ENCODE measurements around the gene CRYZL1. TPM values are rescaled to one million over a fixed set of nuclear protein-coding genes. Genes with fewer than 3 reads are reported as not detected.
A peak's percentile ranks its signal among the peaks of the same experiment; 100 is the strongest.

The CRYZL1 gene
- total RNA-seq, 2 experiments from 2014 or later, result 28.6 to 30.5 TPM

DNA sequence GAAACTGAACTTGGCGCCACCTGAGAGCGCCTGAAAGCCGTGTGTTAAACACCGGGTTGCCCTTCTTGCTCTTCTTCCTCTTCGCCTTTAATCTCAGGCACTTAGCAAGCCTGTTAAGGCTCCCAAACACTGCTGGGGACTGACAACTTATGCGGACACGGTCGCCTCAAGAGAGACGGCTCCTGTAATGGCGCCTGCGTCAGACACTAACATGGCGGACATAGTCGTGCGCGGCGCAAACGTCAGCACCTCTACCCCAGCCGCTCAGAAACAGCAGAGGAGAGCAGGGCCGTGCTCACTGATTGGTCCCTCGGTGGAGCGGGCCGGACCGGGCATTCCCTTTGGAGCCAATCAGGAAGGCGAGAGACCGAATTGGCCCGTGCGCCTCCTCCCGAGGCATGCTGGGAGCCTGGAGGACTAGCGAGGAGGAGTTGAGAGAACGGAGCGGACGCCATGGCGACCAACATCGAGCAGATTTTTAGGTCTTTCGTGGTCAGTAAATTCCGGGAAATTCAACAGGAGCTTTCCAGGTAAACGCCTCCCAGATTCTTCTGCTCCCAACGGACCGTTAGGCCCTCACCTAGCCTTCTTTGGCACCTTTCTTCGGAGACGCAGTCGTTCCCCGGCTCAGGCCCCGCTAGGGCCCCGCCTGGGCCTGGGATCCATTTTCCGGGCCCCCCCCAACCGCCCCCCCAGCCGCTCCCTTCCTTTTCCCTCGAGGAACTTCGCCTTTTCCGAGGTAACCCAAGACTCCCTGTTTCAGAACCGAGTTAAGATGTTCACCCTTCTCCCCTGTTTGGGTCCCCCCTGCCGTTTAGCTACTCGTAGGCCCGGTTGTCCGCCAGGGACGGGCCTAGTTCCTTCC is 98.7 kb downstream of the CRYZL1 start, which contains the start of gene SON:
Gene SON, plus strand, starts transcription at position 399 of the 865 bp plus-strand sequence. Its CDS starts 55 bp downstream, at position 454.
- Mint-ChIP-seq H3K27me3 (no peaks in the 10 kb centered on the region), H3K36me3 (ENCODE audit: low read depth) (peaks cover 70% of the 10 kb centered on the region), H3K4me3 (peak within 1 kb of the TSS; percentile 95), H3K4me1 (ENCODE audit: low read depth) (peaks cover 53% of the 10 kb centered on the region), H3K27ac (peak within 1 kb of the TSS; percentile 98), H3K9me3 (no peaks in the 10 kb centered on the region)
- Histone ChIP-seq H3K36me3 (ENCODE audit: insufficient read depth, low read length) (peaks cover 23% of the 10 kb centered on the region), H3K4me1 (ENCODE audit: insufficient read depth, low read length) (peaks cover 15% of the 10 kb centered on the region), H3K9me3 (ENCODE audit: control insufficient read depth in 1 of 2, insufficient read depth in 1 of 2, low read length in 2 of 2) (no peaks in the 10 kb centered on the region), H3K27me3 (ENCODE audit: control insufficient read depth in 1 of 2, insufficient read depth in 2 of 2, low read length in 2 of 2) (no peaks in the 10 kb centered on the region), H3K4me3 (ENCODE audit: low read length) (peak within 1 kb of the TSS; percentile 91), H3K27ac (ENCODE audit: low read depth in 1 of 2, low read length in 2 of 2) (peak within 1 kb of the TSS; percentile 99 to 100)
- intact Hi-C loops (cut with DNase I, micrococcal nuclease), result loop anchor here (1.0 to 5.0 kb wide), 9 partner anchors 44 to 1151 kb away; partner anchors contain the start of genes DONSON (in 2 of the 2), CRYZL1 (in 1 of the 2), DNAJC28 (in 1 of the 2) and SYNJ1 (in 1 of the 2)
- ChIA-PET CTCF (interaction anchor here (3.0 to 3.3 kb wide), 2 partner anchors 15 to 62 kb away, joined by 10 to 18 read pairs; partner anchors contain the start of gene TMEM50B), POLR2A (interaction anchor here (0.6 to 5.6 kb wide), 32 partner anchors 9 to 1049 kb away, joined by 3 to 132 read pairs (median 4); partner anchors contain the start of genes CFAP298, DNAJC28, DONSON and IFNAR1)
- DNase-seq, result peak; percentile 94 to 99 (median 96)
- peak; percentile 89 for ATAC-seq (ENCODE audit: poor library complexity)
- TF ChIP-seq CTCF (IDR thresholded peaks at IDR 0.05), result no peak

- intact Hi-C loops (cut with DNase I, micrococcal nuclease), result loop anchor here (1.0 to 5.0 kb wide), 9 partner anchors 45 to 1150 kb away; partner anchors contain the start of genes DONSON (in 2 of the 2), CRYZL1 (in 1 of the 2), DNAJC28 (in 1 of the 2) and SYNJ1 (in 1 of the 2)
- peaks cover 53% of the 10 kb centered on the region for H3K4me1 Mint-ChIP-seq (ENCODE audit: low read depth)
These were observed 99.5 kb downstream of the CRYZL1 start, which contains the start of gene GART for GRCh38 chr21:33541756-33542639. GART (minus strand) TSS chr21:33542117; CDS start chr21:33539315, 2,802 bp downstream.

More at GRCh38 chr21:33541756-33542639, 99.5 kb downstream of the CRYZL1 start, which contains the start of gene GART:
- Histone ChIP-seq H3K27me3 (ENCODE audit: control insufficient read depth in 1 of 2, insufficient read depth in 2 of 2, low read length in 2 of 2) (no peaks in the 10 kb centered on the region), H3K36me3 (ENCODE audit: insufficient read depth, low read length) (peaks cover 25% of the 10 kb centered on the region), H3K4me3 (ENCODE audit: low read length) (peak within 1 kb of the TSS; percentile 91), H3K9me3 (ENCODE audit: control insufficient read depth in 1 of 2, insufficient read depth in 1 of 2, low read length in 2 of 2) (no peaks in the 10 kb centered on the region), H3K4me1 (ENCODE audit: insufficient read depth, low read length) (peaks cover 14% of the 10 kb centered on the region), H3K27ac (ENCODE audit: low read depth in 1 of 2, low read length in 2 of 2) (peak within 1 kb of the TSS; percentile 99 to 100)
- ChIA-PET CTCF (interaction anchor here (3.0 to 3.3 kb wide), 2 partner anchors 16 to 61 kb away, joined by 10 to 18 read pairs; partner anchors contain the start of gene TMEM50B), POLR2A (interaction anchor here (0.6 to 5.6 kb wide), 25 partner anchors 9 to 814 kb away, joined by 3 to 132 read pairs (median 4); partner anchors contain the start of genes DNAJC28, DONSON, IFNAR1 and PAXBP1)
- peak within 1 kb of the TSS; percentile 98 for H3K27ac Mint-ChIP-seq
- peak; percentile 65 to 90 (median 76) for DNase-seq
- peak within 1 kb of the TSS; percentile 95 for H3K4me3 Mint-ChIP-seq
- peaks cover 70% of the 10 kb centered on the region for H3K36me3 Mint-ChIP-seq (ENCODE audit: low read depth)
- no peaks in the 10 kb centered on the region for H3K9me3 Mint-ChIP-seq
- H3K27me3 Mint-ChIP-seq, result no peaks in the 10 kb centered on the region
- no peak for TF ChIP-seq CTCF (IDR thresholded peaks at IDR 0.05)
- peak; percentile 50 for ATAC-seq (ENCODE audit: poor library complexity)
